ENCODE measurements around the gene BCL3.

BCL3 gene

GRCh38 chr19:44788971-44789370, 40.5 kb downstream of the BCL3 start:
- H3K9me3 Mint-ChIP-seq, result no peaks in the 10 kb centered on the region
- no peaks in the 10 kb centered on the region for H3K27me3 Mint-ChIP-seq (ENCODE audit: low read depth)
- no peaks in the 10 kb centered on the region for H3K36me3 Mint-ChIP-seq (ENCODE audit: low read depth)
- peaks cover 4% of the 10 kb centered on the region for H3K4me1 Mint-ChIP-seq (ENCODE audit: low read depth)
- no peak overlapping the region for H3K27ac Mint-ChIP-seq
- DNase-seq (ENCODE audit: low spot score), result no peak
- no peak overlapping the region for H3K4me3 Mint-ChIP-seq

GRCh38 chr19:44789943-44790483, 41.5 kb downstream of the BCL3 start:
- Mint-ChIP-seq H3K27me3 (ENCODE audit: low read depth) (no peaks in the 10 kb centered on the region), H3K4me1 (ENCODE audit: low read depth) (no peaks in the 10 kb centered on the region), H3K27ac (no peak overlapping the region), H3K9me3 (no peaks in the 10 kb centered on the region), H3K4me3 (no peak overlapping the region), H3K36me3 (ENCODE audit: low read depth) (no peaks in the 10 kb centered on the region)
- no peak for DNase-seq (ENCODE audit: low spot score)

GRCh38 chr19:44792281-44792680, 43.8 kb downstream of the BCL3 start:
- no peaks in the 10 kb centered on the region for H3K27me3 Mint-ChIP-seq (ENCODE audit: low read depth)
- DNase-seq (ENCODE audit: low spot score), result no peak
- H3K27ac Mint-ChIP-seq, result no peak overlapping the region
- H3K9me3 Mint-ChIP-seq, result no peaks in the 10 kb centered on the region
- H3K4me3 Mint-ChIP-seq, result no peak overlapping the region
- H3K4me1 Mint-ChIP-seq (ENCODE audit: low read depth), result peaks cover 5% of the 10 kb centered on the region
- H3K36me3 Mint-ChIP-seq (ENCODE audit: low read depth), result no peaks in the 10 kb centered on the region

GRCh38 chr19:44794610-44795009, 46.1 kb downstream of the BCL3 start:
- Mint-ChIP-seq H3K36me3 (ENCODE audit: low read depth) (no peaks in the 10 kb centered on the region), H3K27me3 (ENCODE audit: low read depth) (no peaks in the 10 kb centered on the region), H3K9me3 (no peaks in the 10 kb centered on the region), H3K27ac (no peak overlapping the region), H3K4me1 (ENCODE audit: low read depth) (peaks cover 5% of the 10 kb centered on the region), H3K4me3 (no peak overlapping the region)
- DNase-seq (ENCODE audit: low spot score), result no peak

- Mint-ChIP-seq H3K9me3 (no peaks in the 10 kb centered on the region), H3K4me1 (ENCODE audit: low read depth) (peaks cover 5% of the 10 kb centered on the region), H3K27me3 (ENCODE audit: low read depth) (no peaks in the 10 kb centered on the region), H3K36me3 (ENCODE audit: low read depth) (no peaks in the 10 kb centered on the region), H3K4me3 (no peak overlapping the region), H3K27ac (no peak overlapping the region)
- DNase-seq (ENCODE audit: low spot score), result no peak
These were observed 47.0 kb downstream of the BCL3 start for GRCh38 chr19:44795398-44795987.

- Mint-ChIP-seq H3K4me1 (ENCODE audit: low read depth) (peaks cover 5% of the 10 kb centered on the region), H3K36me3 (ENCODE audit: low read depth) (no peaks in the 10 kb centered on the region), H3K4me3 (peak overlapping the region; percentile 50), H3K27ac (peak overlapping the region; percentile 57), H3K9me3 (no peaks in the 10 kb centered on the region), H3K27me3 (ENCODE audit: low read depth) (no peaks in the 10 kb centered on the region)
- no peak for DNase-seq (ENCODE audit: low spot score)
These were observed 48.2 kb downstream of the BCL3 start for GRCh38 chr19:44796701-44797115.

- no peaks in the 10 kb centered on the region for H3K36me3 Mint-ChIP-seq (ENCODE audit: low read depth)
- H3K27ac Mint-ChIP-seq, result no peak overlapping the region
- H3K4me1 Mint-ChIP-seq (ENCODE audit: low read depth), result peaks cover 5% of the 10 kb centered on the region
- H3K27me3 Mint-ChIP-seq (ENCODE audit: low read depth), result peaks cover 2% of the 10 kb centered on the region
- no peak for DNase-seq (ENCODE audit: low spot score)
- no peaks in the 10 kb centered on the region for H3K9me3 Mint-ChIP-seq
- H3K4me3 Mint-ChIP-seq, result no peak overlapping the region
These were observed 51.3 kb downstream of the BCL3 start for GRCh38 chr19:44799627-44800346.

- H3K9me3 Mint-ChIP-seq, result no peaks in the 10 kb centered on the region
- peaks cover 7% of the 10 kb centered on the region for H3K27me3 Mint-ChIP-seq (ENCODE audit: low read depth)
- peak; percentile 73 for DNase-seq (ENCODE audit: low spot score)
- H3K27ac Mint-ChIP-seq, result no peak overlapping the region
- no peak overlapping the region for H3K4me3 Mint-ChIP-seq
- H3K4me1 Mint-ChIP-seq (ENCODE audit: low read depth), result peaks cover 5% of the 10 kb centered on the region
- H3K36me3 Mint-ChIP-seq (ENCODE audit: low read depth), result no peaks in the 10 kb centered on the region
These were observed 52.0 kb downstream of the BCL3 start for GRCh38 chr19:44800461-44800860.

- no peaks in the 10 kb centered on the region for H3K36me3 Mint-ChIP-seq (ENCODE audit: low read depth)
- no peaks in the 10 kb centered on the region for H3K9me3 Mint-ChIP-seq
- no peak overlapping the region for H3K27ac Mint-ChIP-seq
- no peaks in the 10 kb centered on the region for H3K4me1 Mint-ChIP-seq (ENCODE audit: low read depth)
- no peak for DNase-seq (ENCODE audit: low spot score)
- peaks cover 19% of the 10 kb centered on the region for H3K27me3 Mint-ChIP-seq (ENCODE audit: low read depth)
- H3K4me3 Mint-ChIP-seq, result no peak overlapping the region
These were observed 55.2 kb downstream of the BCL3 start for GRCh38 chr19:44803442-44804428.

GRCh38 chr19:44806291-44806690, 57.8 kb downstream of the BCL3 start:
- Mint-ChIP-seq H3K4me3 (no peak overlapping the region), H3K4me1 (ENCODE audit: low read depth) (no peaks in the 10 kb centered on the region), H3K36me3 (ENCODE audit: low read depth) (no peaks in the 10 kb centered on the region), H3K27ac (no peak overlapping the region), H3K27me3 (ENCODE audit: low read depth) (peaks cover 19% of the 10 kb centered on the region), H3K9me3 (no peaks in the 10 kb centered on the region)
- DNase-seq (ENCODE audit: low spot score), result no peak

GRCh38 chr19:44807162-44807561, 58.7 kb downstream of the BCL3 start:
- no peak for DNase-seq (ENCODE audit: low spot score)
- Mint-ChIP-seq H3K27me3 (ENCODE audit: low read depth) (peaks cover 19% of the 10 kb centered on the region), H3K36me3 (ENCODE audit: low read depth) (no peaks in the 10 kb centered on the region), H3K9me3 (no peaks in the 10 kb centered on the region), H3K4me1 (ENCODE audit: low read depth) (no peaks in the 10 kb centered on the region), H3K4me3 (no peak overlapping the region), H3K27ac (no peak overlapping the region)

GRCh38 chr19:44807652-44808462, 59.3 kb downstream of the BCL3 start:
- H3K4me3 Mint-ChIP-seq, result no peak overlapping the region
- H3K27me3 Mint-ChIP-seq (ENCODE audit: low read depth), result peaks cover 19% of the 10 kb centered on the region
- no peaks in the 10 kb centered on the region for H3K4me1 Mint-ChIP-seq (ENCODE audit: low read depth)
- no peak for DNase-seq (ENCODE audit: low spot score)
- no peaks in the 10 kb centered on the region for H3K36me3 Mint-ChIP-seq (ENCODE audit: low read depth)
- no peak overlapping the region for H3K27ac Mint-ChIP-seq
- H3K9me3 Mint-ChIP-seq, result no peaks in the 10 kb centered on the region
